Prostate gland (tissue), 2 donors: ENCODE results near the gene YBX3.

Experiments used
- POLR2A ChIP-seq: fragments of 450-650 bp; IDR thresholded peaks from one replicate; pipeline ENCODE4 v1.6.1; 2016; ENCODE audit warnings: antibody characterized with exemption, mild to moderate bottlenecking
- POLR2AphosphoS5 ChIP-seq: sonication (generic); formaldehyde crosslinking; IDR thresholded peaks from one replicate; pipeline ENCODE4 v1.6.1; 2017; ENCODE audit warnings: antibody characterized with exemption
- TF ChIP-seq, protein P1 (sequence below), 4 experiments: fragments of 200-600 bp in 2 of 4; fragments of 450-650 bp in 2 of 4; sonication (generic) in 2 of 4; IDR thresholded peaks; 1 replicate in 3 of 4; 2 replicates in 1 of 4; pipeline ENCODE4 v1.5.1; 2016 to 2019; ENCODE audit warnings: antibody characterized with exemption in 4 of 4, mild to moderate bottlenecking in 2 of 4, moderate library complexity in 2 of 4

DNA sequence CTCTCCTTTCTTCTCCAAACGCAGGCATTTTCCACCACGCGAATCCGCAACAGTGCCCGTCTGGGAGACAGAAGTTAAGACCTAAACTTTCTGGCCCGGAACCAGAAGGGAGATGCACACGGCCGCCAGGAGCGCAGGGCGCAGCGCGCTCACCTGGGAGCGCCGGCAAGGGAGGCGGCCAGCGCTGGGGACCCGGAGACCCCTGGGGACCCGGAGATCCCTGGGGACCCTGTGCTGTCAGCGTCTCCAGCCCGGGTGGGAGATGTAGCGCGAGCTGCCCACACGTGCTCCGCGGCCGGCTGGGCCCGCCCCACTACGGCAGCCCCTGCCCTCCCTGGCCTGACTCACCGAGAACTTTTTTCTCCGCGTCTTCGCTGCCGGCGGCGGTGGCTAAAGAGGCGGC, 620 bp downstream of the YBX3 start:
- TF ChIP-seq, protein P1, sequence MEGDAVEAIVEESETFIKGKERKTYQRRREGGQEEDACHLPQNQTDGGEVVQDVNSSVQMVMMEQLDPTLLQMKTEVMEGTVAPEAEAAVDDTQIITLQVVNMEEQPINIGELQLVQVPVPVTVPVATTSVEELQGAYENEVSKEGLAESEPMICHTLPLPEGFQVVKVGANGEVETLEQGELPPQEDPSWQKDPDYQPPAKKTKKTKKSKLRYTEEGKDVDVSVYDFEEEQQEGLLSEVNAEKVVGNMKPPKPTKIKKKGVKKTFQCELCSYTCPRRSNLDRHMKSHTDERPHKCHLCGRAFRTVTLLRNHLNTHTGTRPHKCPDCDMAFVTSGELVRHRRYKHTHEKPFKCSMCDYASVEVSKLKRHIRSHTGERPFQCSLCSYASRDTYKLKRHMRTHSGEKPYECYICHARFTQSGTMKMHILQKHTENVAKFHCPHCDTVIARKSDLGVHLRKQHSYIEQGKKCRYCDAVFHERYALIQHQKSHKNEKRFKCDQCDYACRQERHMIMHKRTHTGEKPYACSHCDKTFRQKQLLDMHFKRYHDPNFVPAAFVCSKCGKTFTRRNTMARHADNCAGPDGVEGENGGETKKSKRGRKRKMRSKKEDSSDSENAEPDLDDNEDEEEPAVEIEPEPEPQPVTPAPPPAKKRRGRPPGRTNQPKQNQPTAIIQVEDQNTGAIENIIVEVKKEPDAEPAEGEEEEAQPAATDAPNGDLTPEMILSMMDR (IDR thresholded peaks at IDR 0.05), result peak in 2 of 4 experiments; percentile 48 to 49
- TF ChIP-seq POLR2AphosphoS5, result no peak
- no peak for TF ChIP-seq POLR2A
